A549 treated with dexamethasone at 1 μM for 4 hours (cell line): ENCODE measurements around the gene C19orf44. TPM values are rescaled to one million over a fixed set of nuclear protein-coding genes. Genes with fewer than 3 reads are reported as not detected.

Experiments
- total RNA-seq: library from RNA; stranded (reverse); fragments of 200-300 nt; extraction: Qiagen RNA extraction; gene quantifications from 5 replicates; pipeline ENCODE4 v1.2.3, GENCODE V29; 2022

Gene C19orf44
- 1.7 to 3.1 TPM (median 2.5 TPM) in 5 replicates for total RNA-seq

GRCh38 chr19:16495982-16496612 is at the start of gene C19orf44, which contains the start of gene CALR3:
Gene C19orf44 (plus strand): TSS chr19:16496394. CDS start chr19:16500793, 4,399 bp downstream.
Gene CALR3 (minus strand): TSS chr19:16496167. CDS start chr19:16496129, 38 bp downstream.

GRCh38 chr19:16542045-16542909 is 46.1 kb downstream of the C19orf44 start, which contains the start of gene CHERP:
Gene CHERP (minus strand): TSS chr19:16542437. CDS start chr19:16542378, 59 bp downstream.

Other genes starting within 250 kb of the C19orf44 start
- gene KLF2, start 171.6 kb upstream of the C19orf44 start, total RNA-seq, result 13.5 to 29.0 TPM (median 24.8 TPM) in 5 replicates
- 14.2 to 19.0 TPM (median 17.8 TPM) in 5 replicates for gene EPS15L1, start 24.4 kb upstream of the C19orf44 start, total RNA-seq
- gene CALR3, start 227 bp upstream of the C19orf44 start, total RNA-seq, result 0.12 TPM in 1 of 5 replicates, not detected in the others
- 25.0 to 35.2 TPM (median 33.1 TPM) in 5 replicates for gene CHERP, start 46.0 kb downstream of the C19orf44 start, total RNA-seq
- 14.6 to 23.8 TPM (median 21.9 TPM) in 5 replicates for gene SLC35E1, start 76.0 kb downstream of the C19orf44 start, total RNA-seq
- gene MED26, start 131.8 kb downstream of the C19orf44 start, total RNA-seq, result 3.9 to 6.3 TPM (median 5.9 TPM) in 5 replicates
- gene SMIM7, start 163.8 kb downstream of the C19orf44 start, total RNA-seq, result 61.8 to 80.6 TPM (median 63.7 TPM) in 5 replicates
- 0.87 to 1.4 TPM (median 1.0 TPM) in 5 replicates for gene TMEM38A, start 164.7 kb downstream of the C19orf44 start, total RNA-seq
- 0.01 TPM in 1 of 5 replicates, not detected in the others for gene NWD1, start 223.5 kb downstream of the C19orf44 start, total RNA-seq